K562 (cell line): ENCODE measurements around the gene FUCA1. TPM values are rescaled to one million over a fixed set of nuclear protein-coding genes. Genes with fewer than 3 reads are reported as not detected.

Experiments
- MGA ChIP-seq: fragments of 450-650 bp; IDR thresholded peaks from 2 replicates; pipeline ENCODE4 v1.6.1; 2016; ENCODE audit warnings: mild to moderate bottlenecking, moderate library complexity
- YY1 ChIP-seq, 3 experiments: IDR thresholded peaks; 2 replicates each; pipeline ENCODE4 v1.6.1; 2011; ENCODE audit warnings: low read length in 2 of 3, mild to moderate bottlenecking in 2 of 3, moderate library complexity in 2 of 3, borderline replicate concordance in 1 of 3, control low read depth in 1 of 3, low read depth in 1 of 3; ENCODE audit not compliant: insufficient read depth in 3 of 3, insufficient replicate concordance in 2 of 3, control insufficient read depth in 1 of 3, insufficient read length in 1 of 3; ENCODE audit errors: extremely low read depth in 1 of 3
- ZBTB43 ChIP-seq: sonication (generic); formaldehyde crosslinking; IDR thresholded peaks from 2 replicates; pipeline ENCODE4 v1.8.0; 2023; ENCODE audit warnings: mild to moderate bottlenecking, missing genetic modification reagents
- ZNF395 ChIP-seq: fragments of 200-800 bp; sonication (Bioruptor generic); IDR thresholded peaks from 2 replicates; pipeline ENCODE4 v1.6.1; 2017; ENCODE audit warnings: missing genetic modification characterization, missing compliant biosample characterization
- ZNF589 ChIP-seq: fragments of 200-800 bp; sonication (Bioruptor generic); IDR thresholded peaks from 2 replicates; pipeline ENCODE4 v1.6.1; 2016; ENCODE audit warnings: low read depth, missing genetic modification characterization, missing compliant biosample characterization
- ZNF655 ChIP-seq: fragments of 250-450 bp; sonication (Bioruptor Pico); IDR thresholded peaks from 2 replicates; pipeline ENCODE4 v1.5.0; 2021
- ZNF766 ChIP-seq: fragments of 200-800 bp; sonication (Bioruptor generic); conservative IDR thresholded peaks from 2 replicates; pipeline ENCODE4 v1.6.1; 2016; ENCODE audit warnings: missing genetic modification characterization, missing compliant biosample characterization
- polyA plus RNA-seq, 8 experiments: library from polyadenylated mRNA; depleted of rRNA in 4 of 8; stranded (reverse) in 5 of 8; unstranded in 3 of 8; fragments of >200 nt; fragmentation: Nextera tagmentation in 2 of 8; fragmentation: Illumina TruSeq in 1 of 8; extraction: Ambion mirVana in 2 of 8; extraction: Trizol in 1 of 8; gene quantifications; 2 replicates each; pipeline versions ENCODE4 v1.2.1 to v1.2.3, GENCODE V29; 2011 to 2014; ENCODE audit warnings: inconsistent platforms in 1 of 8, missing spikeins in 1 of 8
- total RNA-seq, 7 experiments: library from RNA; depleted of rRNA in 6 of 7; stranded (reverse); fragments of >200 nt in 6 of 7; fragmentation: Illumina TruSeq in 2 of 7; extraction: Trizol in 2 of 7; gene quantifications; 2 replicates each; pipeline versions ENCODE4 v1.2.1 to v1.2.3, GENCODE V29; 2011 to 2021; ENCODE audit warnings: low replicate concordance in 1 of 7

Gene FUCA1
- total and polyA plus RNA-seq, 9 of the 15 experiments (the other 6 are each of a cell fraction or from before 2014, with no cell fraction given), result 7.0 to 20.5 (median 13.5) TPM

- TF ChIP-seq MGA (peak; percentile 56), ZNF766 (0 out of 2 replicates have a peak, but pooled peaks have one; percentile 31), ZNF655 (no peak), ZBTB43 (CRISPR knock-in tag) (no peak), YY1 (IDR thresholded peaks at IDR 0.05; ENCODE audit: borderline replicate concordance in 1 of 3, control insufficient read depth in 1 of 3, extremely low read depth in 1 of 3, insufficient read depth in 3 of 3, insufficient read length in 1 of 3, insufficient replicate concordance in 2 of 3, low read depth in 1 of 3, low read length in 2 of 3) (no peak), ZNF589 (CRISPR knock-in tag) (peak; percentile 65; the same call in 1 of the 2 replicates), ZNF395 (CRISPR knock-in tag) (peak; percentile 1; the same call in 1 of the 2 replicates)
Measured at GRCh38 chr1:23801338-23801748, 66.7 kb downstream of the FUCA1 start (continued).
